GM20000 (cell line): ENCODE results near the gene TADA2A.
A peak's percentile ranks its signal among the peaks of the same experiment; 100 is the strongest.

Source experiments
- DNase-seq: peaks from one replicate; pipeline ENCODE4 v3.0.0; 2012; ENCODE audit warnings: low spot score
- TF ChIP-seq, protein P1 (sequence below): IDR thresholded peaks from 2 replicates; pipeline ENCODE4 v1.5.1; 2012; ENCODE audit warnings: mild to moderate bottlenecking, control low read depth; ENCODE audit errors: extremely low read depth, missing control alignments

Gene TADA2A

DNA sequence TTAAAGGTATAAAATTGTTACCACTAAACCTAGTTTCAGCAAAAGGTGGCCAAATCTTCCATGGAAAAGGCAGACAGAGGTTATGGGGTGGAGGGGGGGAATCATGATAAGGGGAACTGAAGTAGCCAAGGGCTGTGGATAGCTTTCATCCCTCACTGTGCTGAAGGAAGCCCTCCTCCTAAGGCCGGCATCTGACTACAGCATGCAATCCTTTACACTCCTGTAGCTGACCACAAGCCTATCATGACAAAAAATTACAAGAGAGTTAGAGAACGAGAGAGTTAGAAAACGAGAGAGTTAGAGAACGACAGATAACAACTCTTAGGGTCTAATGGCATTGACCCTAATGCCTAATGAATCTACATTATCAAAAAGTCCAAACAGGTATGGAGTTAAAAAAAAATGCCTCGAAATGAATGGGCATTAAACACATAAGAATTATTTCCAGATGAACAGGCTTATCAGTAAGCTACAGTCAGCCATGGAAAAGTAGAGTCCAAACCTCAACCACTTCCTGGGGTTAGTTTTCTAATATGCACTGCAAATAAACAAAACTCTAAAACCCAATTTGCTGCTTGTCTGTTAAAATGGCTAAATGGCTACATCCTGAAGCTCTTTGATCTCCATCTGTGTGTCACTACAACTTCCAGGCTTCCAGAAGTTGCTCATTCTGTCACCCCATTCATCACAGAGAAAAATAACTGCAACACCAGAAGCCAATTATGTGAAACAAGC is 112.7 kb downstream of the TADA2A start:
- no peak for DNase-seq
- TF ChIP-seq, protein P1, sequence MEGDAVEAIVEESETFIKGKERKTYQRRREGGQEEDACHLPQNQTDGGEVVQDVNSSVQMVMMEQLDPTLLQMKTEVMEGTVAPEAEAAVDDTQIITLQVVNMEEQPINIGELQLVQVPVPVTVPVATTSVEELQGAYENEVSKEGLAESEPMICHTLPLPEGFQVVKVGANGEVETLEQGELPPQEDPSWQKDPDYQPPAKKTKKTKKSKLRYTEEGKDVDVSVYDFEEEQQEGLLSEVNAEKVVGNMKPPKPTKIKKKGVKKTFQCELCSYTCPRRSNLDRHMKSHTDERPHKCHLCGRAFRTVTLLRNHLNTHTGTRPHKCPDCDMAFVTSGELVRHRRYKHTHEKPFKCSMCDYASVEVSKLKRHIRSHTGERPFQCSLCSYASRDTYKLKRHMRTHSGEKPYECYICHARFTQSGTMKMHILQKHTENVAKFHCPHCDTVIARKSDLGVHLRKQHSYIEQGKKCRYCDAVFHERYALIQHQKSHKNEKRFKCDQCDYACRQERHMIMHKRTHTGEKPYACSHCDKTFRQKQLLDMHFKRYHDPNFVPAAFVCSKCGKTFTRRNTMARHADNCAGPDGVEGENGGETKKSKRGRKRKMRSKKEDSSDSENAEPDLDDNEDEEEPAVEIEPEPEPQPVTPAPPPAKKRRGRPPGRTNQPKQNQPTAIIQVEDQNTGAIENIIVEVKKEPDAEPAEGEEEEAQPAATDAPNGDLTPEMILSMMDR: no peak

DNA sequence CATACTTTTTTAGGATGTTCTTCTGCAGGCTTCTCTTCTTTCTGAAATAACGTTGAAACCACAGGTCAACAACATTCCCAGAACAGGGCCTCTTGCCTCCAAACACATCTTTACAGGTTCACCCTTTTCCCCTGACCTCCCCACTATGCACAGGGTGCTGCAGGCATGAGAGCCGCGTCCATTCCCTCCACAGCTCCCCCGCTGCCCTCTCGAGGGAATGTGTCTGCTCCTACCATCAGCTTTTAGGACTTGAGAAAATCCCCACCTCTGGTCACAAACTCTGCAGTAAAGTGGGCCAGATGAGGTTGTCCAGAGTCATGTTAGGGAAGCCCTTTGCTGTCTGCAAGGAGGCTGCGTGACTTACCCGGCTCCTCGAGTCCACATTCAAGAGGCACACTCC is 113.5 kb downstream of the TADA2A start:
- TF ChIP-seq, protein P1: no peak
- DNase-seq: no peak

DNA sequence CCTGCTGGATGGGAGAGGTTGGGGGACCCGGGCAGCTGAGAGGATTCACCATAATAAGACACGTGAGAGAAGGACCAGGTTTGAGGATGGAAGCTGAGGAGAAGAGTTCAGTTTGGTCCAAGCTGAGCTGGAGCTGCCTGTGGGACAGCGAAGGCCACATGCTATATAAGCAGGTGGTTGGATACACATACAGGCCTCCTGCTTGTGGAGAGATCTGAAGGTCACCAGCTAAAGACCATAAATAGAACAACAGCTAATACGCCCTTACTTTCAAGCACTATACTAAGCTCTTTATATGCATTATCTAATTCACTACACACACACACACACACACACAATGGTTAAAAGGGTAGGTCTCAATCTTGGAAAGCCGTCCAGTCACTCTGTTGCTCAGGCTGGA is 115.1 kb downstream of the TADA2A start:
- TF ChIP-seq, protein P1: no peak
- no peak for DNase-seq

DNA sequence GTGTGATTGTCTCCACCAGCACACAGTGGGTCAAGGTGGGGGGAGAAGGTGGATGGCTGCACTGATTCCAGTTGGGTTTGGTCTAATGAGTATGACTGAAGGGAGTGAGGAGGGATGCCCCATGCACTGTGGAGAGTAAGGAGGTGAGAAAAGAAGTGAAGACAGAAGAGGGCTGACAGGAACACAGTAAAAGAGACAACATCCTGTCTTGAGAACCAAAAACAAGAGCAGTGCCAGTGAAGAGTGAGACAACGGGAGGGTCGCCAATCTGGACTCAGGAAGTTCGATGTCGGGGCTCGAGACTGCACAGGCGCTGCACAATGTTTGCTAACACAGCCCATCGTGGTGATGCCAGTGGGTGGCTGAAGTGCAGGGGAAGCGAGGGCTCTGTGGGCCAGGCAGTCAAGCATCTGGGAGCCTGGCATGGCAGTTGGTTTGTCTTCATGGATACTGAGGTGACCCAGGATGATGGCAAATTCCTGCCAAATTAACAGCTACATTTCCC is 117.1 kb downstream of the TADA2A start:
- TF ChIP-seq, protein P1: no peak
- no peak for DNase-seq

DNA sequence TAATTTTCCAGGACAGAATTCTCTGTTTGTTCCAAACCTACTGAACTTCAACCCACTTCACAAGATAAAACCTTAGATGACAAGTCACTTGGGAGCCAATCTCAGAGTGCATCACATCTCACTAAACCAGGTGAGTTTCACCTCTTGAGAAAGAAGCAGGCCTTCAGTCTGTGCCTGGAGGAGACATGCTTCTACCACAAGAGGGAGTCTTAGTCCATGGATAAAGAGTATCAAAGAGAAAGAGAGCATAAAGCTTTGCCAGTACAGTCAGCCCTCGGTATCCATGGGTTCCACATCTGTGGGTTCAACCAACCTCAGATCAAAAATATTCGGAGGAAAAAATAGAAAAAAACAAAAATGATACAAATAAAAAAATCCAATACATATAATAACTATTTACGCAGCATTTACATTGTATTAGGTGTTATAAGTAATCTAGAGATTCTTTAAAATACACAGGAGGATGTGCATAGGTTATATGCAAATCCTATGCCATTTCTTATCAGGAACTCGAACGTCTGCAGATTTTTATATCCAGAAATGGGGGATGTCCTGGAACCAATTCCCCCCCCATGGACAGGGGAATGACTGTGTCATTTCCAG is 120.7 kb downstream of the TADA2A start:
- TF ChIP-seq, protein P1: peak; percentile 33
- DNase-seq: peak; percentile 41
